Natural killer cell (primary cell): ENCODE results near the gene ATP2A2. TPM values are rescaled to one million over a fixed set of nuclear protein-coding genes. Genes with fewer than 3 reads are reported as not detected.
"Not testable (repeated sequence)": the region's sequence is repeated elsewhere in the genome, so short reads cannot be mapped to it uniquely, and the experiment has no call there.

Source experiments
- ATAC-seq, 3 donors: fragments of 150-1000 bp in 2 of 3; fragments of 200-7000 bp in 1 of 3; cut with Tn5 transposase; 1 replicate in 1 of 3; 2 replicates in 2 of 3; pipeline ENCODE4 v1.10.0; 2021; ENCODE audit warnings: mild to moderate bottlenecking in 2 of 3, moderate library complexity in 2 of 3
- DNase-seq, 2 donors: peaks; one replicate each; pipeline versions ENCODE4 v3.0.0 to v3.0.0-alpha.2; 2013 to 2021; ENCODE audit warnings: mixed read lengths in 1 of 2
- H3K27ac ChIP-seq: one replicate; pipeline ENCODE4 v1.5.1; 2013; ENCODE audit warnings: mild to moderate bottlenecking, low read length
- H3K27me3 ChIP-seq: one replicate; pipeline ENCODE4 v1.6.1; 2013; ENCODE audit warnings: low read length; ENCODE audit not compliant: control insufficient read depth, insufficient read depth
- H3K36me3 ChIP-seq: one replicate; pipeline ENCODE4 v1.6.1; 2013; ENCODE audit warnings: low read length; ENCODE audit not compliant: control insufficient read depth, insufficient read depth
- H3K4me1 ChIP-seq: one replicate; pipeline ENCODE4 v1.6.1; 2013; ENCODE audit warnings: low read length; ENCODE audit not compliant: control insufficient read depth, insufficient read depth
- H3K4me3 ChIP-seq: one replicate; pipeline ENCODE4 v1.5.1; 2013; ENCODE audit warnings: low read length
- H3K9me3 ChIP-seq: one replicate; pipeline ENCODE4 v1.6.1; 2013; ENCODE audit warnings: low read length; ENCODE audit not compliant: control insufficient read depth, insufficient read depth
- H3K27ac Mint-ChIP-seq, 2 donors: one replicate each; pipeline ENCODE4 v1.8.0; 2022; ENCODE audit warnings: mild to moderate bottlenecking in 2 of 2, mixed read lengths in 2 of 2, moderate library complexity in 1 of 2
- H3K27me3 Mint-ChIP-seq, 2 donors: one replicate each; pipeline ENCODE4 v1.8.0; 2022; ENCODE audit warnings: low read depth in 2 of 2, mixed read lengths in 2 of 2
- H3K36me3 Mint-ChIP-seq: one replicate; pipeline ENCODE4 v1.8.0; 2022; ENCODE audit warnings: mixed read lengths
- H3K4me1 Mint-ChIP-seq, 2 donors: one replicate each; pipeline ENCODE4 v1.8.0; 2022; ENCODE audit warnings: mixed read lengths in 2 of 2
- H3K4me3 Mint-ChIP-seq: one replicate; pipeline ENCODE4 v1.8.0; 2022; ENCODE audit warnings: mild to moderate bottlenecking, moderate library complexity, mixed read lengths
- H3K9me3 Mint-ChIP-seq, 2 donors: one replicate each; pipeline ENCODE4 v1.8.0; 2022; ENCODE audit warnings: mixed read lengths in 2 of 2
- WGBS: methylation state at CpG from one replicate; pipeline ENCODE4 v1.1.7; 2013; ENCODE audit warnings: missing lambda C conversion rate; ENCODE audit not compliant: insufficient coverage; 5-methylcytosine and 5-hydroxymethylcytosine counted together
- intact Hi-C: fragments of 100-400 bp; cut with micrococcal nuclease; formaldehyde crosslinking; loops from one replicate; pipeline ENCODE4 v1.14.2; 2022
- total RNA-seq, 4 donors: library from RNA; stranded (reverse); fragments of 120-200 nt in 1 of 4; gene quantifications; one replicate each; pipeline versions ENCODE4 v1.2.3 to v1.2.4, GENCODE V29; 2013 to 2022
- TF ChIP-seq, protein P1 (sequence below): fragments of 200-600 bp; IDR thresholded peaks from one replicate; pipeline ENCODE4 v1.8.0; 2022; ENCODE audit warnings: antibody characterized with exemption

Gene ATP2A2
- total RNA-seq, 3 donors from 2014 or later (not counting 1 experiment from before 2014, with no cell fraction given), result 118 to 140 (median 123) TPM

DNA sequence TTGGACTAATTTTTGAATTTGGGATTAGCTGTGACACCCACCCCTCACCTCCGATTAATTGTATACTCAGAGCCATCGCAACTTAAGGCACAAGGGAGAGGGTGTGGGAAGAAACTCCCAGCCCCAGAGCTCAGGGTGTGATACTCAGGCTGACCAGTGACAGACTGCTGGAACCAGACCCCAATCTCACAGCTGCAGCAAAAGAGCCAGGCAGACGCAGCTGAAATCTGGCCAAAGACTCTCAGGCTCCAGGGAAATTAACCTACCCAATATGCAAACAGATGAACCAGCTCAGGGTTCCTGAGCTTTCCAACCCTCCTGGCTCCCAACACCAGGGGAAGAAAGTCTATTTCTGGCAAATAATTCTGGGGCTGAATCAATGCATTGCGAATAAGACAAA, 92.0 kb downstream of the ATP2A2 start:
- Mint-ChIP-seq H3K4me1 (no peaks in the 10 kb centered on the region), H3K4me3 (no peak overlapping the region), H3K9me3 (no peaks in the 10 kb centered on the region), H3K36me3 (no peaks in the 10 kb centered on the region), H3K27me3 (no peaks in the 10 kb centered on the region), H3K27ac (peak overlapping the region in 1 of 2 donors; percentile 33)
- no peak for DNase-seq
- ATAC-seq, result no peak
- Histone ChIP-seq H3K36me3 (peaks cover 53% of the 10 kb centered on the region), H3K27me3 (no peaks in the 10 kb centered on the region), H3K27ac (no peak overlapping the region), H3K4me1 (peaks cover 14% of the 10 kb centered on the region), H3K4me3 (no peak overlapping the region), H3K9me3 (no peaks in the 10 kb centered on the region)
- intact Hi-C loops, result no loop called here
- WGBS, result 100% methylated on average over 3 of the region's 4 CpGs
- TF ChIP-seq, protein P1, sequence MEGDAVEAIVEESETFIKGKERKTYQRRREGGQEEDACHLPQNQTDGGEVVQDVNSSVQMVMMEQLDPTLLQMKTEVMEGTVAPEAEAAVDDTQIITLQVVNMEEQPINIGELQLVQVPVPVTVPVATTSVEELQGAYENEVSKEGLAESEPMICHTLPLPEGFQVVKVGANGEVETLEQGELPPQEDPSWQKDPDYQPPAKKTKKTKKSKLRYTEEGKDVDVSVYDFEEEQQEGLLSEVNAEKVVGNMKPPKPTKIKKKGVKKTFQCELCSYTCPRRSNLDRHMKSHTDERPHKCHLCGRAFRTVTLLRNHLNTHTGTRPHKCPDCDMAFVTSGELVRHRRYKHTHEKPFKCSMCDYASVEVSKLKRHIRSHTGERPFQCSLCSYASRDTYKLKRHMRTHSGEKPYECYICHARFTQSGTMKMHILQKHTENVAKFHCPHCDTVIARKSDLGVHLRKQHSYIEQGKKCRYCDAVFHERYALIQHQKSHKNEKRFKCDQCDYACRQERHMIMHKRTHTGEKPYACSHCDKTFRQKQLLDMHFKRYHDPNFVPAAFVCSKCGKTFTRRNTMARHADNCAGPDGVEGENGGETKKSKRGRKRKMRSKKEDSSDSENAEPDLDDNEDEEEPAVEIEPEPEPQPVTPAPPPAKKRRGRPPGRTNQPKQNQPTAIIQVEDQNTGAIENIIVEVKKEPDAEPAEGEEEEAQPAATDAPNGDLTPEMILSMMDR, result no peak

DNA sequence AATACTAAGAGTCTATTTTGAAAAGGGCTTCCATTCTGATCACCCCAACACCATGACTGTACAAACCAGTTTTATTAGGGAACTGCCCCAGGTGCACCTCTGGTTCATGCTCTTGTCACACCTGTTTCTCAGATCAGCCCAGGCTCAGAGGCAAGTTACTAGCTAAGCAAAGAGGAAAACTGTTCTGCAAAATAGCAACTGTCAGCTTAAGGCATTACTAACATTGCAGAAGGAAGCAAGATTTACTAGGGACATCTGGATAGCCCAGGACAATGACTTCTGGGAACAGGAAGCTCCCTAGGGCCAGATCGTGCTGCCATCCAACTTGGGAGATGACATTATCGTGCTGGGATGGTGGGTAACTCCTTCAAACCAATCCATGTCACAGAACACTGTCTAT, 92.4 kb downstream of the ATP2A2 start:
- 100% methylated on average over 2 of the region's 2 CpGs for WGBS
- H3K27ac ChIP-seq, result no peak overlapping the region
- H3K27ac Mint-ChIP-seq, result no peak overlapping the region

DNA sequence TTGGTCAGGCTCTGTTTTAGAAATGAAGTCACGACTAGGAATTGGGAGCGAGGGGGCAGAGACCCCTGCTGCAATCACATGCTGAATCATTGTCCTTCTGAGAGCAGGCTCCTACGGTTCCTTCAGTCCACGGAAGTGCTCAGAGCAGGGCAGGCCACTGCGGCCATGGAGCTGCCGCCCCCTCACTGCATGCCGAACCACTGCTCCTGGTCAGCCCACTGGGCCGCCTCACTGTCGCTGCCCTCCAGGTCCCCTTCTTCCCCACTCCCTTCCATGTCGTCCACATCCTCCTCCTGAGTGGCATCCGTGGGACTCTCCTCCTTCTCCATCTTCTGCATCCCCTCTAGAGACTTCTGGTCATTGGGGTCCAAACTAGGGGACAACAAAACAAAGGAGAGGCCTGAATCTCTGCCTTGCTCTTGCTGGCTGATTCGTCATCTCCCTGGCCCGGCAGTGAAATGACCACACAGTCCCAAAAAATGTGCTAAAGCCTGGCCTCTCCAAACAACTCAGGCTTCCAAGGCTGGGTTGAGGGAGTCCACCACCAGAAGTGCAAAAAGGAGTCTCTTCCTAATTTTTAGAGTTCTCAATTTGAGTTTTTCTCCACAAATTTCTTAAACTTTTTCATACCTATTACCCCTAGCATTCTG, 93.0 kb downstream of the ATP2A2 start:
- Mint-ChIP-seq H3K9me3 (no peaks in the 10 kb centered on the region), H3K4me3 (no peak overlapping the region), H3K4me1 (no peaks in the 10 kb centered on the region), H3K27ac (no peak overlapping the region), H3K27me3 (no peaks in the 10 kb centered on the region), H3K36me3 (no peaks in the 10 kb centered on the region)
- ATAC-seq, result no peak
- H3K27me3 ChIP-seq, result no peaks in the 10 kb centered on the region
- TF ChIP-seq, protein P1, result no peak
- no peaks in the 10 kb centered on the region for H3K9me3 ChIP-seq
- peaks cover 14% of the 10 kb centered on the region for H3K4me1 ChIP-seq
- WGBS, result 97% methylated on average over 13 of the region's 13 CpGs
- H3K36me3 ChIP-seq, result peaks cover 63% of the 10 kb centered on the region
- no peak for DNase-seq
- no peak overlapping the region for H3K27ac ChIP-seq
- intact Hi-C loops, result no loop called here
- H3K4me3 ChIP-seq, result no peak overlapping the region

More for the DNA sequence above, 92.4 kb downstream of the ATP2A2 start:
- no peak for DNase-seq
- Mint-ChIP-seq H3K27me3 (no peaks in the 10 kb centered on the region), H3K4me1 (no peaks in the 10 kb centered on the region), H3K9me3 (no peaks in the 10 kb centered on the region), H3K4me3 (no peak overlapping the region), H3K36me3 (no peaks in the 10 kb centered on the region)
- Histone ChIP-seq H3K4me3 (no peak overlapping the region), H3K27me3 (no peaks in the 10 kb centered on the region), H3K4me1 (peaks cover 14% of the 10 kb centered on the region), H3K36me3 (peaks cover 56% of the 10 kb centered on the region), H3K9me3 (no peaks in the 10 kb centered on the region)
- TF ChIP-seq, protein P1, result no peak
- intact Hi-C loops, result no loop called here
- ATAC-seq, result no peak

DNA sequence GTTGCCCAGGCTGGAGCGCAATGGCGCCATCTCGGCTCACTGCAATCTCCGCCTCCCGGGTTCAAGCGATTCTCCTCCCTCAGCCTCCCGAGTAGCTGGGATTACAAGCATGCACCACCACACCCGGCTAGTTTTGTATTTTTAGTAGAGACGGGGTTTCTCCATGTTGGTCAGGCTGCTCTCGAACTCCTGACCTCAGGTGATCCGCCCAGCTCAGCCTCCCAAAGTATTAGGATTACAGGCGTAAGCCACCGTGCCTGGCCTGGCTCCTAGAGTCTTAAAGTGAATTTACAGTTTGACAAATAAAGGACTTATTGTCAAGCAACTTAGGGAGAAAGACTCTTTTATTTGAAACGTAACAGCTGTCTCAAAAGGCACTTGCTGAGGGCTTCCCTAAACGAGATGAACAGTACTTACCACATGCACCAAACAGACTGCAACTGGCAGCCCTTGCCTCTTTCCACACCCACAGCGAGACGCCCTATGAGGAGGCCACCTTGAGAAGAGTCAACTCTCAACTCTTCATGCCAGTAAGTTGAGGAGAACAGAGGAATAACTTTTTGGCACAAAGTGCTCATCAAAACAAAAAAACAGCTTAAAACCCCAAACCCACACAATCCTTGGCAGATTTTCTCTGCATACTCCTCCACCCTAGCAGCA, 97.2 kb downstream of the ATP2A2 start:
- H3K36me3 Mint-ChIP-seq, result not testable (repeated sequence)

More for the DNA sequence above, 97.2 kb downstream of the ATP2A2 start:
- intact Hi-C loops, H3K4me3 Mint-ChIP-seq, H3K27me3 Mint-ChIP-seq, H3K27ac Mint-ChIP-seq, H3K4me1 Mint-ChIP-seq, H3K9me3 Mint-ChIP-seq, H3K4me1 ChIP-seq, H3K27ac ChIP-seq, H3K9me3 ChIP-seq, H3K4me3 ChIP-seq, DNase-seq, ATAC-seq, H3K27me3 ChIP-seq: not testable (repeated sequence)
- WGBS, result 97% methylated on average over 17 of the region's 17 CpGs
- H3K36me3 ChIP-seq, result peaks cover 81% of the 10 kb centered on the region
